Trophoblast cell (in vitro differentiated cells and primary cell): Measurements from ENCODE around the gene DCAF5.
"Not testable (repeated sequence)": the region's sequence is repeated elsewhere in the genome, so short reads cannot be mapped to it uniquely, and the experiment has no call there.

Experiments used
- DNase-seq, 2 donors: peaks; one replicate each; pipeline ENCODE4 v3.0.0-alpha.2; 2016
- H2AFZ ChIP-seq: 2 replicates; pipeline ENCODE4 v1.6.1; 2013; ENCODE audit warnings: low read length, moderate library complexity, mild to moderate bottlenecking; ENCODE audit not compliant: insufficient read depth, poor library complexity
- H2AK5ac ChIP-seq: 2 replicates; pipeline ENCODE4 v1.6.1; 2013; ENCODE audit warnings: mild to moderate bottlenecking, low read length
- H2BK120ac ChIP-seq: 2 replicates; pipeline ENCODE4 v1.6.1; 2013; ENCODE audit warnings: low read length, mild to moderate bottlenecking, moderate library complexity; ENCODE audit not compliant: insufficient read depth, poor library complexity
- H2BK12ac ChIP-seq: 2 replicates; pipeline ENCODE4 v1.6.1; 2013; ENCODE audit warnings: mild to moderate bottlenecking, low read length, moderate library complexity
- H2BK5ac ChIP-seq: 2 replicates; pipeline ENCODE4 v1.6.1; 2013; ENCODE audit warnings: low read length, low read depth, moderate library complexity, mild to moderate bottlenecking; ENCODE audit not compliant: poor library complexity
- H3K14ac ChIP-seq: 2 replicates; pipeline ENCODE4 v1.6.1; 2013; ENCODE audit warnings: mild to moderate bottlenecking, low read length
- H3K18ac ChIP-seq: 2 replicates; pipeline ENCODE4 v1.6.1; 2013; ENCODE audit warnings: mild to moderate bottlenecking, low read length
- H3K23ac ChIP-seq: 2 replicates; pipeline ENCODE4 v1.6.1; 2013; ENCODE audit warnings: low read length
- H3K27ac ChIP-seq: 2 replicates; pipeline ENCODE4 v1.5.1; 2013; ENCODE audit warnings: low read depth, mild to moderate bottlenecking, inconsistent platforms, low read length, moderate library complexity
- H3K27me3 ChIP-seq: 2 replicates; pipeline ENCODE4 v1.6.1; 2013; ENCODE audit warnings: inconsistent platforms, mild to moderate bottlenecking, low read length, moderate library complexity; ENCODE audit not compliant: insufficient read depth
- H3K36me3 ChIP-seq, 2 experiments: 1 replicate in 1 of 2; 2 replicates in 1 of 2; pipeline ENCODE4 v1.6.1; 2013; ENCODE audit warnings: low read length in 2 of 2, mild to moderate bottlenecking in 2 of 2, moderate library complexity in 1 of 2; ENCODE audit not compliant: insufficient read depth in 2 of 2, control insufficient read depth in 1 of 2
- H3K4ac ChIP-seq: 2 replicates; pipeline ENCODE4 v1.6.1; 2013; ENCODE audit warnings: low read depth, mild to moderate bottlenecking, low read length, moderate library complexity
- H3K4me1 ChIP-seq, 2 experiments: 1 replicate in 1 of 2; 2 replicates in 1 of 2; pipeline ENCODE4 v1.6.1; 2013; ENCODE audit warnings: low read length in 2 of 2, mild to moderate bottlenecking in 2 of 2, moderate library complexity in 1 of 2; ENCODE audit not compliant: insufficient read depth in 2 of 2, control insufficient read depth in 1 of 2
- H3K4me2 ChIP-seq: 2 replicates; pipeline ENCODE4 v1.6.1; 2013; ENCODE audit warnings: inconsistent platforms, mild to moderate bottlenecking, low read length, moderate library complexity
- H3K4me3 ChIP-seq: 2 replicates; pipeline ENCODE4 v1.5.1; 2013; ENCODE audit warnings: mild to moderate bottlenecking, low read depth, low read length, inconsistent platforms
- H3K79me1 ChIP-seq: one replicate; pipeline ENCODE4 v1.6.1; 2013; ENCODE audit warnings: low read length
- H3K79me2 ChIP-seq: 2 replicates; pipeline ENCODE4 v1.6.1; 2013; ENCODE audit warnings: low read length, mild to moderate bottlenecking; ENCODE audit not compliant: control insufficient read depth, insufficient read depth, poor library complexity
- H3K9ac ChIP-seq: 2 replicates; pipeline ENCODE4 v1.6.1; 2013; ENCODE audit warnings: mild to moderate bottlenecking, low read length
- H3K9me3 ChIP-seq: 2 replicates; pipeline ENCODE4 v1.6.1; 2013; ENCODE audit warnings: low read depth, mild to moderate bottlenecking, control low read depth, inconsistent platforms, low read length; ENCODE audit not compliant: insufficient read depth
- H4K12ac ChIP-seq: 2 replicates; pipeline ENCODE4 v1.6.1; 2013; ENCODE audit warnings: low read depth, mild to moderate bottlenecking, low read length, moderate library complexity
- H4K8ac ChIP-seq: 2 replicates; pipeline ENCODE4 v1.6.1; 2013; ENCODE audit warnings: low read depth, mild to moderate bottlenecking, low read length, moderate library complexity
- H4K91ac ChIP-seq: one replicate; pipeline ENCODE4 v1.6.1; 2013; ENCODE audit warnings: low read depth, mild to moderate bottlenecking, low read length, moderate library complexity
- WGBS: extraction: QIAGEN DNeasy Blood & Tissue Kit; methylation state at CpG from one replicate; pipeline ENCODE4 v1.1.7; 2013; ENCODE audit warnings: missing lambda C conversion rate; ENCODE audit not compliant: insufficient read length, insufficient coverage; ENCODE audit errors: extremely low coverage; 5-methylcytosine and 5-hydroxymethylcytosine counted together

Gene DCAF5

GRCh38 chr14:69077841-69078240 is 75.1 kb downstream of the DCAF5 start:
- peaks cover 9 to 11% of the 10 kb centered on the region in 2 experiments for H3K4me1 ChIP-seq
- H3K4me3 ChIP-seq = no peak overlapping the region
- no peak overlapping the region for H2BK12ac ChIP-seq
- H3K9me3 ChIP-seq = no peaks in the 10 kb centered on the region
- no peak overlapping the region for H3K14ac ChIP-seq
- peaks cover 30% of the 10 kb centered on the region for H3K79me1 ChIP-seq
- H4K12ac ChIP-seq = no peak overlapping the region
- H3K27me3 ChIP-seq = no peaks in the 10 kb centered on the region
- peaks cover 2 to 4% of the 10 kb centered on the region in 2 experiments for H3K36me3 ChIP-seq
- no peak overlapping the region for H2AFZ ChIP-seq
- no peak overlapping the region for H4K91ac ChIP-seq
- H3K4me2 ChIP-seq = no peak overlapping the region
- H3K18ac ChIP-seq = no peak overlapping the region
- no peak overlapping the region for H3K23ac ChIP-seq
- no peak overlapping the region for H3K4ac ChIP-seq
- H3K27ac ChIP-seq = peak overlapping the region; percentile 21
- H2AK5ac ChIP-seq = no peak overlapping the region
- H3K9ac ChIP-seq = no peak overlapping the region
- peak; percentile 72 to 94 for DNase-seq
- no peak overlapping the region for H4K8ac ChIP-seq
- no peak overlapping the region for H2BK120ac ChIP-seq
- H2BK5ac ChIP-seq = no peak overlapping the region
- H3K79me2 ChIP-seq = peaks cover 2% of the 10 kb centered on the region

DNA sequence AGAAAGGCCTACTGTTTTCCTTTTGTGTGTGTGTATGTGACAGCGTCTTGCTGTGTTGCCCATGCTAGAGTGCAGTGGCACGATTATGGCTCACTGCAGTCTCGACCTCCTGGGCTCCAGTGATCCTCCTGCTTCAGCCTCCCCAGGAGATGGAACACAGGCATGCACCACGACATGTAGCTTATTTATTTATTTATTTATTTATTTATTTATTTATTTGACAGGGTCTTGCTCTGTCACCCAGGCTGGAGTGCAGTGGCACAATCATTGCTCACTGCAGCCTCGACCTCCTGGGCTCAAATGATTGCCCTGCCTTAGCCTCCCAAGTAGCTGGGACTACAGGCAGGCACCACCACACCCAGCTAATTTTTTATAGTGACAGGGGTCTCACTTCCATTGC is 75.7 kb downstream of the DCAF5 start:
- H2BK12ac ChIP-seq = peak overlapping the region; percentile 78
- H3K23ac ChIP-seq, H3K79me2 ChIP-seq, H3K9ac ChIP-seq, H4K12ac ChIP-seq, H3K9me3 ChIP-seq, H3K4me1 ChIP-seq, H3K36me3 ChIP-seq, H3K4me3 ChIP-seq, DNase-seq, H2AFZ ChIP-seq, H3K27me3 ChIP-seq, H4K8ac ChIP-seq, H3K4me2 ChIP-seq: not testable (repeated sequence)
- H3K79me1 ChIP-seq = peaks cover 28% of the 10 kb centered on the region
- H2AK5ac ChIP-seq = peak overlapping the region; percentile 83
- H3K14ac ChIP-seq = peak overlapping the region; percentile 37
- H4K91ac ChIP-seq = peak overlapping the region; percentile 67
- H3K4ac ChIP-seq = peak overlapping the region; percentile 92
- peak overlapping the region; percentile 60 for H2BK5ac ChIP-seq
- H3K27ac ChIP-seq = peak overlapping the region; percentile 21
- H3K18ac ChIP-seq = peak overlapping the region; percentile 69
- WGBS = no CpG with 5 or more reads among the region's 5 CpGs
- peak overlapping the region; percentile 72 for H2BK120ac ChIP-seq

DNA sequence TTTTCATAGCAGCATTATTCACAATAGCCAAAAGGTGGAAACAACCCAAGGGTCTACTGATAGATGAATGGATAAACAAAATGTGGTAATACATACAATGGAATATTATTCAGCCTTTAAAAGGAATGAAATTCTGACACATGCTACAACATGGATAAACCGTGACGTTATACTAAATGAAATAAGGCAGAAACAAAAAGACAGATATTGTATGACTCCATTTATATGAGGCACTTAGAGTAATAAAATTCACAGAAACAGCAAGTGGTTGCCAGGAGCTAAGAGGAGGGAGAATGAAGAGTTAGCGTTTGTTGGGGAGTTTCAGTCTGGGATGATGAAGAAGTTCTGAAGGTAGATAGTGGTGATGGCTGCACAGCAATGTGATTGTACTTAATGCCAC is 76.6 kb downstream of the DCAF5 start:
- H3K79me2 ChIP-seq = peaks cover 2% of the 10 kb centered on the region
- H2AFZ ChIP-seq = no peak overlapping the region
- no peak overlapping the region for H3K9ac ChIP-seq
- no CpG with 5 or more reads among the region's 3 CpGs for WGBS
- no peak overlapping the region for H3K14ac ChIP-seq
- H2BK120ac ChIP-seq = no peak overlapping the region
- no peak overlapping the region for H3K4ac ChIP-seq
- no peak overlapping the region for H2BK12ac ChIP-seq
- peaks cover 25% of the 10 kb centered on the region for H3K79me1 ChIP-seq
- no peaks in the 10 kb centered on the region for H3K27me3 ChIP-seq
- peaks cover 9 to 10% of the 10 kb centered on the region in 2 experiments for H3K4me1 ChIP-seq
- H2AK5ac ChIP-seq = no peak overlapping the region
- no peak overlapping the region for H3K18ac ChIP-seq
- no peak for DNase-seq
- H4K8ac ChIP-seq = no peak overlapping the region
- H4K12ac ChIP-seq = no peak overlapping the region
- no peak overlapping the region for H3K23ac ChIP-seq
- peak overlapping the region; percentile 54 for H2BK5ac ChIP-seq
- no peak overlapping the region for H3K4me2 ChIP-seq
- H3K9me3 ChIP-seq = no peaks in the 10 kb centered on the region
- H3K36me3 ChIP-seq = peaks cover 2 to 4% of the 10 kb centered on the region in 2 experiments
- H4K91ac ChIP-seq = no peak overlapping the region
- H3K27ac ChIP-seq = no peak overlapping the region
- H3K4me3 ChIP-seq = no peak overlapping the region

GRCh38 chr14:69073915-69074314 is 79.0 kb downstream of the DCAF5 start:
- H2AK5ac ChIP-seq = no peak overlapping the region
- H4K12ac ChIP-seq = no peak overlapping the region
- no peaks in the 10 kb centered on the region for H3K27me3 ChIP-seq
- H3K9me3 ChIP-seq = no peaks in the 10 kb centered on the region
- H4K91ac ChIP-seq = no peak overlapping the region
- no peak overlapping the region for H3K4me2 ChIP-seq
- no peak overlapping the region for H2BK120ac ChIP-seq
- no peak overlapping the region for H2BK5ac ChIP-seq
- H3K18ac ChIP-seq = no peak overlapping the region
- H3K4me3 ChIP-seq = no peak overlapping the region
- H3K79me2 ChIP-seq = peaks cover 2% of the 10 kb centered on the region
- H3K4ac ChIP-seq = no peak overlapping the region
- no peak overlapping the region for H3K9ac ChIP-seq
- H2BK12ac ChIP-seq = no peak overlapping the region
- peak in 1 of 2 donors; percentile 2 for DNase-seq
- H4K8ac ChIP-seq = no peak overlapping the region
- H3K14ac ChIP-seq = no peak overlapping the region
- no peak overlapping the region for H2AFZ ChIP-seq
- H3K23ac ChIP-seq = no peak overlapping the region
- peaks cover 15% of the 10 kb centered on the region for H3K79me1 ChIP-seq
- H3K36me3 ChIP-seq = peaks cover 3 to 4% of the 10 kb centered on the region in 2 experiments
- no CpG with 5 or more reads among the region's 1 CpG for WGBS
- H3K27ac ChIP-seq = no peak overlapping the region
- H3K4me1 ChIP-seq = peaks cover 12% of the 10 kb centered on the region in 2 experiments
